Cerebellar nuclear complex (tissue), 1 donor: ENCODE measurements around the gene S100A8.

Experiments used
- DNase-seq, 2 experiments: peaks; one replicate each; lab custom pipeline; 2025; lab: John Stamatoyannopoulos, UW

Gene S100A8

GRCh38 chr1:153389973-153390879 lies 647 bp downstream of the S100A8 start:
- DNase-seq, result no peak

- DNase-seq, result no peak
These were observed 1.5 kb downstream of the S100A8 start for GRCh38 chr1:153389401-153389800.

GRCh38 chr1:153387785-153388184 lies 3.1 kb downstream of the S100A8 start:
- DNase-seq, result no peak

GRCh38 chr1:153387001-153387400 lies 3.9 kb downstream of the S100A8 start:
- no peak for DNase-seq

GRCh38 chr1:153386500-153386901 lies 4.4 kb downstream of the S100A8 start:
- no peak for DNase-seq

- no peak for DNase-seq
These were observed 5.8 kb downstream of the S100A8 start for GRCh38 chr1:153384958-153385580.

GRCh38 chr1:153380711-153381110 lies 10.2 kb downstream of the S100A8 start:
- no peak for DNase-seq

GRCh38 chr1:153379591-153379990 lies 11.3 kb downstream of the S100A8 start:
- DNase-seq, result no peak

GRCh38 chr1:153375511-153375910 lies 15.4 kb downstream of the S100A8 start, which contains the start of gene S100A12:
Gene S100A12 (minus strand): TSS chr1:153375621. CDS start chr1:153374592, 1,029 bp downstream.
- DNase-seq, result no peak

- DNase-seq, result no peak
These were observed 16.8 kb downstream of the S100A8 start for GRCh38 chr1:153374071-153374470.

- no peak for DNase-seq
These were observed 18.3 kb downstream of the S100A8 start for GRCh38 chr1:153372571-153372970.

GRCh38 chr1:153371231-153371630 lies 19.6 kb downstream of the S100A8 start:
- no peak for DNase-seq

- DNase-seq, result no peak
These were observed 20.7 kb downstream of the S100A8 start for GRCh38 chr1:153370146-153370545.

- DNase-seq, result no peak
These were observed 22.4 kb downstream of the S100A8 start for GRCh38 chr1:153368495-153368894.

GRCh38 chr1:153367090-153367489 lies 23.8 kb downstream of the S100A8 start:
- no peak for DNase-seq

GRCh38 chr1:153366261-153366660 lies 24.6 kb downstream of the S100A8 start:
- no peak for DNase-seq

- no peak for DNase-seq
These were observed 25.2 kb downstream of the S100A8 start for GRCh38 chr1:153365696-153366095.

- DNase-seq, result no peak
These were observed 25.9 kb downstream of the S100A8 start for GRCh38 chr1:153364766-153365666.

- no peak for DNase-seq
These were observed 26.7 kb downstream of the S100A8 start for GRCh38 chr1:153364156-153364555.

GRCh38 chr1:153363641-153364040 lies 27.2 kb downstream of the S100A8 start:
- DNase-seq, result no peak

GRCh38 chr1:153362187-153362775 lies 28.6 kb downstream of the S100A8 start:
- no peak for DNase-seq
